Thyroid gland (tissue), 4 donors: ENCODE data around the gene PRPS1.

Experiments used
- POLR2A ChIP-seq, 2 donors: fragments of 450-650 bp; IDR thresholded peaks; one replicate each; pipeline ENCODE4 v1.6.1; 2017; ENCODE audit warnings: antibody characterized with exemption in 2 of 2, mild to moderate bottlenecking in 2 of 2, moderate library complexity in 1 of 2
- TF ChIP-seq, protein P1 (sequence below), 6 experiments: fragments of 200-600 bp in 3 of 6; fragments of 450-650 bp in 3 of 6; sonication (generic) in 3 of 6; IDR thresholded peaks; one replicate each; pipeline ENCODE4 v1.5.1; 2016 to 2019; ENCODE audit warnings: antibody characterized with exemption in 6 of 6, mild to moderate bottlenecking in 2 of 6, inconsistent platforms in 1 of 6, moderate library complexity in 1 of 6

DNA sequence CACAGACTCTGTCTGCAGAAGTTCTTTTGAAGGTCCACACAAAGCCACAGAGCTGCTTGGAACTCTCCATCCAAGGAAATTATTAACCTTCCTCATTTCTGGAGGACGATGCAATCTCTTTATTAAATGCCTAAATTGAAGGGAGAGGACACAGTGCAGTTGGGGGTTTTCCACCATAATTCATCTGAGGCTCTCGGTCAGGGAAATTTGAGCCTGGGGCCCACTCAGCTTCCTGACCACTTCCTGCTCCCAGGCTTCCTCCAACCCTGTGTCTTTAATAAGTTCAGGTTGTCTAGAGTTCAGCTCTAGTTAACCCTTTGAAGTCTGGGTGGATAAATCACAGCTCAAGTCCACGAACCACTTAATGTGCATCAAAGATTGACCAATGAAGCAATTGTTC, 58.5 kb downstream of the PRPS1 start:
- TF ChIP-seq, protein P1, sequence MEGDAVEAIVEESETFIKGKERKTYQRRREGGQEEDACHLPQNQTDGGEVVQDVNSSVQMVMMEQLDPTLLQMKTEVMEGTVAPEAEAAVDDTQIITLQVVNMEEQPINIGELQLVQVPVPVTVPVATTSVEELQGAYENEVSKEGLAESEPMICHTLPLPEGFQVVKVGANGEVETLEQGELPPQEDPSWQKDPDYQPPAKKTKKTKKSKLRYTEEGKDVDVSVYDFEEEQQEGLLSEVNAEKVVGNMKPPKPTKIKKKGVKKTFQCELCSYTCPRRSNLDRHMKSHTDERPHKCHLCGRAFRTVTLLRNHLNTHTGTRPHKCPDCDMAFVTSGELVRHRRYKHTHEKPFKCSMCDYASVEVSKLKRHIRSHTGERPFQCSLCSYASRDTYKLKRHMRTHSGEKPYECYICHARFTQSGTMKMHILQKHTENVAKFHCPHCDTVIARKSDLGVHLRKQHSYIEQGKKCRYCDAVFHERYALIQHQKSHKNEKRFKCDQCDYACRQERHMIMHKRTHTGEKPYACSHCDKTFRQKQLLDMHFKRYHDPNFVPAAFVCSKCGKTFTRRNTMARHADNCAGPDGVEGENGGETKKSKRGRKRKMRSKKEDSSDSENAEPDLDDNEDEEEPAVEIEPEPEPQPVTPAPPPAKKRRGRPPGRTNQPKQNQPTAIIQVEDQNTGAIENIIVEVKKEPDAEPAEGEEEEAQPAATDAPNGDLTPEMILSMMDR (IDR thresholded peaks at IDR 0.05) = no peak
- no peak for TF ChIP-seq POLR2A (IDR thresholded peaks at IDR 0.05)
